Measurements from ENCODE around the gene CYP4F8.

DNA sequence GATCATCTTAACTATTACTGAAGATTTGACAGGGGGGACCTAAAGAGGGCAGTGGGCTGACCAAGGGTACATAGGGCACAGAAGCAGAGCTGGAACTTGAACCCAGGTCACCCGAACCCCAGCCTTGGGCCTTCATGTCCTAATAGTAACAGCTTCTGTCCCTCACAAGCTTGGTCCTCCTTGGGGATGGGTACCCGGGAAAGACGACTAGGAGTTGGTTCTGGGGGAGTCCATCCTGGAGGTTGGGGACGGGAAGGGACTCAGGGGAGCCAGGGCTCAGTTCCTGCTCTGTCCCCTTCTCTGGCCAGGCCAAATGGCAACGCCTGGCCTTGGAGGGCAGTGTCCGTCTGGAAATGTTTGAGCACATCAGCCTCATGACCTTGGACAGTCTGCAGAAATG is 39.6 kb upstream of the CYP4F8 start:
- TF ChIP-seq, protein P1, sequence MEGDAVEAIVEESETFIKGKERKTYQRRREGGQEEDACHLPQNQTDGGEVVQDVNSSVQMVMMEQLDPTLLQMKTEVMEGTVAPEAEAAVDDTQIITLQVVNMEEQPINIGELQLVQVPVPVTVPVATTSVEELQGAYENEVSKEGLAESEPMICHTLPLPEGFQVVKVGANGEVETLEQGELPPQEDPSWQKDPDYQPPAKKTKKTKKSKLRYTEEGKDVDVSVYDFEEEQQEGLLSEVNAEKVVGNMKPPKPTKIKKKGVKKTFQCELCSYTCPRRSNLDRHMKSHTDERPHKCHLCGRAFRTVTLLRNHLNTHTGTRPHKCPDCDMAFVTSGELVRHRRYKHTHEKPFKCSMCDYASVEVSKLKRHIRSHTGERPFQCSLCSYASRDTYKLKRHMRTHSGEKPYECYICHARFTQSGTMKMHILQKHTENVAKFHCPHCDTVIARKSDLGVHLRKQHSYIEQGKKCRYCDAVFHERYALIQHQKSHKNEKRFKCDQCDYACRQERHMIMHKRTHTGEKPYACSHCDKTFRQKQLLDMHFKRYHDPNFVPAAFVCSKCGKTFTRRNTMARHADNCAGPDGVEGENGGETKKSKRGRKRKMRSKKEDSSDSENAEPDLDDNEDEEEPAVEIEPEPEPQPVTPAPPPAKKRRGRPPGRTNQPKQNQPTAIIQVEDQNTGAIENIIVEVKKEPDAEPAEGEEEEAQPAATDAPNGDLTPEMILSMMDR (IDR thresholded peaks at IDR 0.05), result no peak
- no peak for TF ChIP-seq POLR2A (IDR thresholded peaks at IDR 0.05)

All from Peyer's patch (tissue), 4 donors.